Measurements from ENCODE around the gene STARD7.
"Not testable (repeated sequence)": the region's sequence is repeated elsewhere in the genome, so short reads cannot be mapped to it uniquely, and the experiment has no call there.

DNA sequence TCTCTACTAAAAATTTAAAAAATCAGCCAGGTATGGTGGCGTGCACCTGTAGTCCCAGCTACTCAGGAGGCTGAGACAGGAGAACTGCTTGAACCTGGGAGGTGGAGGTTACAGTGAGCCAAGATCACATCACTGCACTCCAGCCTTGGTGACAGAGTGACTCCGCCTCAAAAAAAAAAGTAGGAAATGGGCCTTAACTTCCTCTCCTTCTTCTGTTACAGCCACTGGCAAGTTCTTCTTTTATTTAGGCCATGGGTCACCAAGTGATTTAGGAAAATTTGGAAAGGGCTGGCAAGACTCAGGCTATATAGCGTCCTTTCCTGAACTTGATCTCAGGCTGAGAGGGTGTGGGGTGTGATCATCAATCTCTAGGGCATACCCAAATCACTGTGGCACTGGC lies 49.1 kb upstream of the STARD7 start:
- TF ChIP-seq EZH2 (IDR thresholded peaks at IDR 0.05); POLR2AphosphoS5 (IDR thresholded peaks at IDR 0.05; ENCODE audit: borderline replicate concordance, low read depth, low read length); FOXP2 (optimal IDR thresholded peaks at IDR 0.05; ENCODE audit: control extremely low read depth, extremely low read length, insufficient read depth): not testable (repeated sequence)

Data from SK-N-MC (cell line).